Ectodermal cell (in vitro differentiated cells): Measurements from ENCODE around the gene ZFYVE9.

Experiments
- H3K27ac ChIP-seq: 2 replicates; pipeline ENCODE4 v1.7.0; 2013; ENCODE audit warnings: mild to moderate bottlenecking, low read depth, low read length; ENCODE audit not compliant: insufficient read depth, poor library complexity, severe bottlenecking
- H3K27me3 ChIP-seq: 2 replicates; pipeline ENCODE4 v1.7.0; 2013; ENCODE audit warnings: mild to moderate bottlenecking, low read length; ENCODE audit not compliant: insufficient read depth, control insufficient read depth, poor library complexity, severe bottlenecking
- H3K36me3 ChIP-seq: one replicate; pipeline ENCODE4 v1.7.0; 2013; ENCODE audit warnings: low read length; ENCODE audit not compliant: control insufficient read depth, insufficient read depth
- H3K4me1 ChIP-seq: one replicate; pipeline ENCODE4 v1.7.0; 2013; ENCODE audit warnings: low read length; ENCODE audit not compliant: control insufficient read depth, insufficient read depth
- H3K4me3 ChIP-seq: 2 replicates; pipeline ENCODE4 v1.7.0; 2013; ENCODE audit warnings: low read depth, low read length, control low read depth; ENCODE audit not compliant: insufficient read depth
- H3K9me3 ChIP-seq: 2 replicates; pipeline ENCODE4 v1.7.0; 2013; ENCODE audit warnings: mild to moderate bottlenecking, low read length, moderate library complexity; ENCODE audit not compliant: control insufficient read depth
- WGBS, 2 experiments: methylation state at CpG; one replicate each; pipeline ENCODE4 v1.1.7; 2013; ENCODE audit warnings: missing lambda C conversion rate in 2 of 2; 5-methylcytosine and 5-hydroxymethylcytosine counted together

Gene ZFYVE9

DNA sequence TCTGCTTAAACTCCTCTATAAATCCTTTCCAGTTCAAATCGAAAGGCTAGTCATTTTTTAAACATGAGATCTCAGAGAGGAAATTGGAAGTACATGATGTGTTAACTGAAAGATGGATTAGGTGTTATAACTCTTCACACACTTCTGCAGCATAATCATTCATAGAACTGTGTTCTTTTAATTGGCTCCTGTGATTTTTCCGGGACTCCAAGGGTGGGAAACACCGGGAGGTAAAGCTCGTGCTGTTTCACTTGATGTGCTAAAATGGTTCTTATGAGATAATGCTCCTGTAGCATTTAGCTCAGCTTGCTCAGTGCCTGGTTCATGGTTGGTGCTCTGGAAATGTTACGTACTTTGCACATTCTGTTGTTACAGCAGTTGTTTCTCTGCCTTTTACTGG is 183.9 kb downstream of the ZFYVE9 start:
- H3K36me3 ChIP-seq, result no peaks in the 10 kb centered on the region
- H3K9me3 ChIP-seq, result no peaks in the 10 kb centered on the region
- H3K4me1 ChIP-seq, result no peaks in the 10 kb centered on the region
- no peak overlapping the region for H3K27ac ChIP-seq
- no peak overlapping the region for H3K4me3 ChIP-seq
- WGBS, 2 experiments, result 62 to 66% methylated on average over 4 to 5 of the region's 5 CpGs
- H3K27me3 ChIP-seq, result no peaks in the 10 kb centered on the region

DNA sequence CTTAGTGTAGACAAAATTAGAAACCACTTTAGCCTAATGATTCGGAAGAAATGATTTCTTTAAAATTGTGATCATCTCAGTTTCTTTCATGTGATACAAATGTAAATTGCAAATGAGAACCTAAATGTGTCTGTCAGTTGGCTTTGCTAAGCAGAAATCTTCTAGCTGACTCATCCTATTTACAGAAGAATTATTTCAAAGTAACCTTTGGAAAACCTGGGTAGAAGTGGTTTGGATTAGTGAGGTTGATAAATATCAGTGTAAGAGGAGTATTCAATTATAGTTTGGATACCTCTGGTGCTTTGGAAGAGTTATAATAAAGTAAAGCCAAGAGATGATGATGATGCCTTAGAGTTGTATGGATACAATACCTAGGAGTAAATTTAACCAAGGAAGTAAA is 186.7 kb downstream of the ZFYVE9 start:
- no peak overlapping the region for H3K4me3 ChIP-seq
- WGBS, 2 experiments, result 89 to 100% methylated on average over 1 of the region's 1 CpG
- H3K4me1 ChIP-seq, result no peaks in the 10 kb centered on the region
- no peak overlapping the region for H3K27ac ChIP-seq
- H3K36me3 ChIP-seq, result no peaks in the 10 kb centered on the region
- no peaks in the 10 kb centered on the region for H3K27me3 ChIP-seq
- H3K9me3 ChIP-seq, result no peaks in the 10 kb centered on the region

DNA sequence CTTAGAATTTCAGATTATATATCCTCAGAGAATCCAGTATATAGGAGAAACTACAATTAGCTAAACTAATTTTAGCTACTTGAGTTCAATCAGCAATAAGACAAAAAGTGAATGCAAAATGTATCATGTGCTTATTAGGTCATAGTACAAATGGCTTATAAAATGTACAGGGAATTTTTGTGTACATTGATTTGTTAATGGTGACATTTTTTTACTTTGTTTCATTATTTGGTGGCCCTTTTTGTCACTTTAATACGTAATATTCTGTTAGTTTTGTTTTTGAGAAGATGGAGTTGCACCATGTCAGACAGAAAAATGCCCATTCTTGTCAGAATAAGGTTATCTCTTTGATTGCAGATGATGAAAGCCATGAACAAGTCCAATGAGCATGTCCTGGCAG is 190.5 kb downstream of the ZFYVE9 start:
- WGBS, 2 experiments, result 83 to 94% methylated on average over 1 of the region's 1 CpG
- no peak overlapping the region for H3K4me3 ChIP-seq
- no peaks in the 10 kb centered on the region for H3K27me3 ChIP-seq
- no peaks in the 10 kb centered on the region for H3K4me1 ChIP-seq
- H3K36me3 ChIP-seq, result peaks cover 8% of the 10 kb centered on the region
- H3K9me3 ChIP-seq, result no peaks in the 10 kb centered on the region
- no peak overlapping the region for H3K27ac ChIP-seq

DNA sequence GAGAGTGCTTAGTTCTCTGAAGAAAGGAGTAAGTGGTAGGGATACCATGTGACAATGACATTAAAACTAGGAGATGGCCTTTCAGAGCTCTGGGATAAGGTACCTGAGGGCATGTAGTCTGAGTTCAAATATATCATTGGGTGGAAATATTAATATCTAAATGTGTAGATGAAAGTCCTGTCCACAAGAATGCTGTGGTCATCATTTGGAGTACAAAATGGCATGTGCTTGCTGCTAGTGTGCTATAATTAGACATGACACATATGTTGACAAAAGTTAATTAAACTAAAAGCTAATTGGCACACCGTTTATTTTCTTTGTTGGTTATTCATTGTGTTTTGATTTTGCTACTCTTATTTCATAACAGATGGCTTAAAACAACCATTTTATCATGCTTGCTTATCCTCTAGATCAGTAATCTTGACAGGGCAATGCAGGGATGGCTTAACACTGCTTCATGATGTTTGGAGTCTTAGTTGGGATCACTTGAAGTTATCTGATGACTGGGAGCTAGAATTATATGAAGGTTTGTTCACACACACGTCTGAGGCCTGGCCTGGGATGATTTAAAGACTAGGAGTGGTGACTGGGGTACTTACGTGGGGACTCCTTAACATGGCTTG is 193.1 kb downstream of the ZFYVE9 start:
- no peak overlapping the region for H3K27ac ChIP-seq
- no peaks in the 10 kb centered on the region for H3K27me3 ChIP-seq
- peaks cover 8% of the 10 kb centered on the region for H3K36me3 ChIP-seq
- H3K9me3 ChIP-seq, result no peaks in the 10 kb centered on the region
- no peaks in the 10 kb centered on the region for H3K4me1 ChIP-seq
- WGBS, 2 experiments, result 94 to 95% methylated on average over 2 to 3 of the region's 3 CpGs
- no peak overlapping the region for H3K4me3 ChIP-seq

DNA sequence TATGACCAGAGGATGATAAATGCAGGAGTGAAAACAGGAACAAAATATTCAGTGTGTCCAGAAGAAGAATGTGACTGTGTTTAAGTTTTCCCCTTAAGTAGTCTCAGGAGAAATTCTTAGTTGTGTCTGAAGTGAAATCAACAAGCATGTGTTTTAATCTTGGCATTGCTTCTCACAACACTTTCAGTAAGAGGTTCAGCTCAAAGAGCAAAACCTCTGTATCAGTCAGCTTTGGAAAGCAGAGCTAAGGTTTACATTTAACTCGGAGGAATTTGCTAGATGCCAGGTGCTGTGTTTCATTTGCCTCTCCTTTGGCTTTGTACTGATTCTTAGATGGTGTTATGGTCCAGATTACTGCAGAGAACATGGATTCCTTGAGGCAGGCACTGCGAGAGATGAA is 195.6 kb downstream of the ZFYVE9 start:
- H3K27me3 ChIP-seq, result no peaks in the 10 kb centered on the region
- H3K36me3 ChIP-seq, result peaks cover 8% of the 10 kb centered on the region
- H3K4me3 ChIP-seq, result no peak overlapping the region
- no peaks in the 10 kb centered on the region for H3K9me3 ChIP-seq
- H3K4me1 ChIP-seq, result no peaks in the 10 kb centered on the region
- WGBS, 2 experiments, result 88 to 97% methylated on average over 2 of the region's 2 CpGs
- no peak overlapping the region for H3K27ac ChIP-seq

DNA sequence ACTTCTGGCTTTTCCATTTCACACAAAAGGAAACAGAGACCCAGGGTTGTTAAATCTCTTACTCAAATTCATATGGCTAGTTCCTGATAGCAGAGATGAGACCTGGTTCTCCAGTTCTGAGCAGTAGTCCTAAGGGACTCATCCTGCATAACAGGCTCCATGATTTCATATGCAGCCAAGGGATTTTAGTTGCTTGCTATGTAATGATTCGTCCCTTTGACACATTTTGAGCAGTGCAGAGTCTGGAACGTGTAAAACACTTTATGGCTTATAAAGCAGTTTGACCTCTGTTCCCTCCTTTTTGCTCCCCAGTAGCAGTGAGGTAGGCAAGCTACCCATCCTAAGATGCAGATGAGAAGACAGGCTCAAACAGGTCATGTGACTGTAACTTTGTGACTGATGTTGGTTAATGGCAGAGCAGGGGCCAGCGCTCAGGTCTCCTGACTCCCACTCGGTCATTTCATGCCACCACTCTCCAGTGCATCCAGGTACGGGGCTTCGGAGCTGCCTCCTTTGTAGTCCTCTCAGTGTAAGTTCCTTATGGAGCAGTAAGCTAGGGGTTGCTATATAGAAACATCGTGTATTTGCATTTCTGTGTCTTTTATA is 199.9 kb downstream of the ZFYVE9 start:
- no peak overlapping the region for H3K27ac ChIP-seq
- H3K36me3 ChIP-seq, result no peaks in the 10 kb centered on the region
- WGBS, 2 experiments, result 80 to 93% methylated on average over 6 to 7 of the region's 7 CpGs
- no peaks in the 10 kb centered on the region for H3K27me3 ChIP-seq
- no peaks in the 10 kb centered on the region for H3K4me1 ChIP-seq
- no peaks in the 10 kb centered on the region for H3K9me3 ChIP-seq
- no peak overlapping the region for H3K4me3 ChIP-seq

DNA sequence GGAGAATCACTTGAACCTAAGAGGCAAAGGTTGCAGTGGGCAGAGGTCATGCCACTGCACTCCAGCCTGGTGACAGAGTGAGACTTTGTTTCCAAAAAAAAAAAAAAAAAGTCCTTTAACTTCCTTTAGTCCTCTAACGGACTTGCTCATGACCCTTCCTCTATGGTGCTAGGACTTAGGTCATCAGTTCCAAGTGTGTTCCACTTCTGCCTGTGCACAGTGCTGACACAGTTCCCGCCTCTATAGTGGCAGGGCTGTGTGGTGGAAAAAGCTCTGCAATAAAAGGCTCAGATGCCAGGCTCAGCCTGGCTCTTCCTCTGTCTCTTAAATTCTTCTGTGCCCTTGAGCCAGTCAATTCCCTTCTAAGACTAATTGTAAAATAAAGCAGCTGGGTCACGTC is 202.1 kb downstream of the ZFYVE9 start:
- Histone ChIP-seq H3K27ac (no peak overlapping the region), H3K9me3 (no peaks in the 10 kb centered on the region), H3K4me1 (no peaks in the 10 kb centered on the region), H3K27me3 (no peaks in the 10 kb centered on the region), H3K36me3 (no peaks in the 10 kb centered on the region), H3K4me3 (no peak overlapping the region)
- 90 to 98% methylated on average over 3 of the region's 3 CpGs for WGBS, 2 experiments

DNA sequence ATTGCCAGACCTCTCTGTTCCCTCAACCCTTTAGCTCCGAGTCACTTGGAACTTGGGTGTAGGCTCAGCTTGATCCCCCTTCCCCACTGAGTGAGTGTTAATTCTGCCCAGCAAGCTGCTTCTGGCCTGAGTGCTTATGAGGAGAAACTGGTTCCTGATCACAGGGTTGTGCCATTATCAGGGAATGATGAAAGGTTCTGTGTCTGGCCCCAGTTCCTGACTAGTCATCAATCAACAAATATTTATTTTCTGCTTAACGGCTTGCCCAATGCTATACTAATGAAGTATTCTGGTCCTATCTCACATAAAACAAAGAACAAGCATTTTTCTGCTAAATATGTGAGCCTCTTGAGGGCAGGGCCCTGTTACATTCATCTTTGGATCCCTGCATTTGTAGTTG is 203.4 kb downstream of the ZFYVE9 start:
- H3K4me3 ChIP-seq, result no peak overlapping the region
- WGBS, 2 experiments, result 85 to 88% methylated on average over 2 of the region's 2 CpGs
- no peak overlapping the region for H3K27ac ChIP-seq
- no peaks in the 10 kb centered on the region for H3K36me3 ChIP-seq
- peaks cover under 1% of the 10 kb centered on the region for H3K4me1 ChIP-seq
- H3K9me3 ChIP-seq, result no peaks in the 10 kb centered on the region
- no peaks in the 10 kb centered on the region for H3K27me3 ChIP-seq

DNA sequence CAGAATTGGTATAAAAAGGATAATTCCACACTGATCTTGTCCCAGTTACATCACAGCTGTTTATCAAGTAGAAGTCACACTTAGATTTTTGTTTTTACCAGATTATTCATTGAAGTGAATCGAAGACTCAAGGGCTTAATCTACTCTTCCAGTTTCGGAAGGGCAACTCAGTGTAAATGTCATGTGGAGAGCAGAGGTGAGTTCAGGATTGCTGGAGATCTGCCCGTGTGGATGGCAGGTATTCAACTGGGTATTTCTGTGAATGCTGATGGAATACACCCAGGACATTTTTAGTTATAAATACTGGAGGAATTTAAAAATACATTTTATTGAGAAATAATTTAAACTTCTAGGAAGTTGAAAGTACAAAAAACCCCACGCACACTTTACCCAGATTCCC is 204.8 kb downstream of the ZFYVE9 start:
- H3K4me1 ChIP-seq, result peaks cover 14% of the 10 kb centered on the region
- H3K9me3 ChIP-seq, result no peaks in the 10 kb centered on the region
- no peak overlapping the region for H3K27ac ChIP-seq
- H3K36me3 ChIP-seq, result no peaks in the 10 kb centered on the region
- H3K27me3 ChIP-seq, result no peaks in the 10 kb centered on the region
- WGBS, 2 experiments, result 92 to 96% methylated on average over 4 of the region's 4 CpGs
- no peak overlapping the region for H3K4me3 ChIP-seq

DNA sequence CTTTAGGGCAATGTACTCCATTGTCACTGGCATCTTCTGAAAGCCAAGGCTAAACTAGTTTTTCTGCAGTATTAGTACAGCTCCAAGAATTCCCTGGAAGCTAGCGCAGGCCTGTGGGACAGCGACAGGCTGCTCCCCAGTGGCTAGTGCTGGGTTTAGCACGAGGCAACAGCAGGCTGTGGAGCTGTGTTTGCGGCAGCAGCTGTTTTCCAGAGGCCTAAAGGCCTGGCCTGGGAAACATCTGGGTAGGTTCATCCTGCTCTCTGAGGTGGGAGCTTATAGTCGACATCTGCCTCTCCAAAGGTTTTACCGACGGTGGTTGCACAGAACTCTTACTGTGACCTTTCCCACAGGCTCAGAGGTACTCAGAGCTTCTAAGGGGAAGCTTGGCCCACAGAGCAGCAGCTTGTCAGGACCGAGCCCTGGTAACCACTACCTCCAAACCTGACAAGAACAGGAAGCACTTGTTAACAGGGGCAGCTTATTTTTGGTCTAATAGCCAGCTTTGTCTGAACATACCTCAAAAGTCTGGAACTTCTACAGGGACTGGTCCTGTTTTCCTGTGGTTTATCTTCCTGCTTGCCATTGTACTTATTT is 206.9 kb downstream of the ZFYVE9 start:
- H3K36me3 ChIP-seq, result peaks cover 10% of the 10 kb centered on the region
- 61 to 63% methylated on average over 8 of the region's 8 CpGs for WGBS, 2 experiments
- no peak overlapping the region for H3K27ac ChIP-seq
- no peaks in the 10 kb centered on the region for H3K9me3 ChIP-seq
- H3K4me3 ChIP-seq, result no peak overlapping the region
- peaks cover 17% of the 10 kb centered on the region for H3K4me1 ChIP-seq
- no peaks in the 10 kb centered on the region for H3K27me3 ChIP-seq
